GM23248 (cell line): ENCODE measurements around the gene ACTN1.

Experiments
- EZH2 ChIP-seq: fragments of 200-600 bp; sonication (generic); IDR thresholded peaks from 2 replicates; pipeline ENCODE4 v1.6.1; 2018; ENCODE audit warnings: antibody characterized with exemption, mild to moderate bottlenecking; ENCODE audit not compliant: insufficient read depth, poor library complexity, severe bottlenecking
- EZH2phosphoT487 ChIP-seq: fragments of 200-600 bp; sonication (generic); IDR thresholded peaks from 2 replicates; pipeline ENCODE4 v1.6.1; 2018; ENCODE audit warnings: antibody characterized with exemption, moderate library complexity, mild to moderate bottlenecking, low read depth; ENCODE audit not compliant: insufficient read depth

DNA sequence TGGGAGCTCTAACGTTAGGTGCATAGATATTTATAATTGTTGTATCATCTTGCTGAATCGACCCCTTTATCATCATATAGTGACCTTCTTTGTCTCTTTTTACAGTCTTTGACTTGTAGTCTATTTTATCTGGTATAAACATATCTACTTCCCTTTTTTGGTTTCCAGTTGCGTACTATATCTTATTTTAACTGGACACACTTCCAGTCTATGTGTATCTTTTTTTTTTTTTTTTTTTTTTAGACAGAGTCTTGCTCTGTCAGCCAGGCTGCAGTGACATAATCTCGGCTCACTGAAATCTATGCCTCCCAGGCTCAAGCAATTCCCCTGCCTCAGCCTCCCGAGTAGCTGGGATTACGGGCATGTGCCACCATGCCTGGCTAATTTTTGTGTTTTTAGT, 144.3 kb downstream of the ACTN1 start:
- no peak for TF ChIP-seq EZH2
- TF ChIP-seq EZH2phosphoT487 = no peak
